22Rv1 (cell line): ENCODE measurements around the gene MTERF4.
A peak's percentile ranks its signal among the peaks of the same experiment; 100 is the strongest.

Source experiments
- H3K27ac ChIP-seq: fragments of 450-650 bp; 2 replicates; pipeline ENCODE4 v1.5.1; 2017
- CTCF ChIP-seq: fragments of 450-650 bp; IDR thresholded peaks from 2 replicates; pipeline ENCODE4 v1.5.1; 2017; ENCODE audit warnings: mild to moderate bottlenecking
- ZFX ChIP-seq: fragments of 450-650 bp; IDR thresholded peaks from 2 replicates; pipeline ENCODE4 v1.6.1; 2017; ENCODE audit warnings: antibody characterized with exemption, borderline replicate concordance

The MTERF4 gene

GRCh38 chr2:241126201-241126611 is 24.1 kb upstream of the MTERF4 start:
- TF ChIP-seq ZFX (no peak), CTCF (no peak)
- H3K27ac ChIP-seq, result no peak overlapping the region

- no peak overlapping the region for H3K27ac ChIP-seq
- no peak for TF ChIP-seq ZFX
- no peak for TF ChIP-seq CTCF
Observed at GRCh38 chr2:241125626-241126025, 23.5 kb upstream of the MTERF4 start.

- H3K27ac ChIP-seq, result peak overlapping the region; percentile 18; the same call in 1 of the 2 replicates
- TF ChIP-seq CTCF (no peak), ZFX (no peak)
Observed at GRCh38 chr2:241123816-241124536, 21.9 kb upstream of the MTERF4 start.

- TF ChIP-seq ZFX, result no peak
- TF ChIP-seq CTCF, result no peak
- H3K27ac ChIP-seq, result no peak overlapping the region
Observed at GRCh38 chr2:241122376-241123002, 20.4 kb upstream of the MTERF4 start.

GRCh38 chr2:241121008-241121407 is 18.9 kb upstream of the MTERF4 start:
- TF ChIP-seq ZFX (no peak), CTCF (no peak)

GRCh38 chr2:241120440-241120839 is 18.4 kb upstream of the MTERF4 start:
- no peak overlapping the region for H3K27ac ChIP-seq
- TF ChIP-seq ZFX (no peak), CTCF (no peak)

More at GRCh38 chr2:241121008-241121407, 18.9 kb upstream of the MTERF4 start:
- no peak overlapping the region for H3K27ac ChIP-seq

- TF ChIP-seq ZFX (no peak), CTCF (no peak)
- 0 out of 2 replicates have a peak overlapping the region, but pooled peaks have one; percentile 3 for H3K27ac ChIP-seq
Observed at GRCh38 chr2:241118737-241119505, 16.8 kb upstream of the MTERF4 start.
